Measurements from ENCODE around the gene AKAP1.

The AKAP1 gene

DNA sequence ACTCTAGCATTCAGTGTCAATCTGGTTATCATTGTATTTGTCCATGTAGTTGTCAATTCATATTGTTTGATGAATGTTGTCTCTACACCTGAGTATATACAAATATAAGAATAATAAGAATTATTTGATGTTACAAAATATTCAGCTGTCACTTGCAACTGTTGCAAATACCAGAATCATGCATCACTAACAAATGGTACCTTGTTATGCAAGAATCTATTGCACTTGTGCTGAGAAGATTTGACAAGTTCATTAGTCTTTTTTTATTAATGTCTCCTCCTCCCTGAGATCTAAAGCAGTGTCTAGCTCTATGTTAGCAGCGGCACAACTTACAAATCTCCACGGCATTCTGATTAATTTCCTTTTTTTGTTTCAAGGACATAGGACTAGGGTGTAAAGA is 22.2 kb upstream of the AKAP1 start:
- peaks cover 3% of the 10 kb centered on the region for H3K4me1 Mint-ChIP-seq
- H3K27ac Mint-ChIP-seq = no peak overlapping the region
- peaks cover 9% of the 10 kb centered on the region for H3K27me3 Mint-ChIP-seq
- no peaks in the 10 kb centered on the region for H3K9me3 Mint-ChIP-seq
- ATAC-seq (ENCODE audit: low read depth) = no peak
- H3K4me3 Mint-ChIP-seq = no peak overlapping the region
- DNase-seq (ENCODE audit: low spot score in 2 of 2) = no peak
- no peaks in the 10 kb centered on the region for H3K36me3 Mint-ChIP-seq

DNA sequence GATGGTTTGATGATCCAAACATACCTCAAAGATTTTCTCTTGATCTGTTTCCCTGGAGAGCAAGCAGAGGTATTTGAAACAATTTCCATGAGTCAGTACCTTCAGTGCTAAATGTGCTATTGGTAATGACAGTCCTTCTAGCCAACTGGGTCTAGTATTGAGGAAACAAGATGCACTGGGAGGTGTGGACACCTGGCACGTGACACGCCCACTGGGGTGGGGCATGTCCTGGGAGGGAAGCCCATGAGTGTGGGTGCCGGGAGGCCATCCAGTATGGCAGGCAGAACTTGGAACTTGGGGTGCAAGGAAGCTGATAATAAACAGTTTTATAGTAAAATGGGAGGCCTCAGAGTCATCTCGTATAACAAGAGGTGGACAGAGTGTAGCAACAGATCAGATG is 17.9 kb upstream of the AKAP1 start:
- H3K36me3 Mint-ChIP-seq = no peaks in the 10 kb centered on the region
- peaks cover 9% of the 10 kb centered on the region for H3K27me3 Mint-ChIP-seq
- no peak overlapping the region for H3K4me3 Mint-ChIP-seq
- H3K27ac Mint-ChIP-seq = no peak overlapping the region
- ATAC-seq (ENCODE audit: low read depth) = no peak
- peaks cover 1% of the 10 kb centered on the region for H3K4me1 Mint-ChIP-seq
- no peak for DNase-seq (ENCODE audit: low spot score in 2 of 2)
- no peaks in the 10 kb centered on the region for H3K9me3 Mint-ChIP-seq

DNA sequence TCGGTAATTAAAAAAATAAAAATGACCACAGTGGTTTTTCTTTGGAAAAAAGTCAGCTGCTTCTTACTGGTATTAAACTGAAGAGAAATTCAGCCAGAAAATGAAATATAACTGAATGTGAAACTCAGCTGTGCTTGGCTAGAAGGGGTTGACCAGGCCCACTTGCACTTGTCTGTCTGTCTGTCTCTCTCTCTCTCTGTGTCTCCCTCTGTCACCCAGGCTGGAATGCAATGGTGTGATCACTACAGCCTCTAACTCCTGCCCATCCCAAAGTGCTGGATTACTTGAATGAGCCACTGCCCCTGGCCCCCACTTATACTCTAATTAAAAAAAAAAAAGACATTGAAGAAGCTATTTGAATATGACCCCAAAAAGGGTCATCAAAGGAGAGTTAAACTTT is 17.3 kb upstream of the AKAP1 start:
- Mint-ChIP-seq H3K4me1 (no peaks in the 10 kb centered on the region), H3K4me3 (no peak overlapping the region), H3K27me3 (peaks cover 9% of the 10 kb centered on the region), H3K9me3 (no peaks in the 10 kb centered on the region), H3K27ac (no peak overlapping the region), H3K36me3 (no peaks in the 10 kb centered on the region)
- no peak for ATAC-seq (ENCODE audit: low read depth)
- DNase-seq (ENCODE audit: low spot score in 2 of 2) = no peak

DNA sequence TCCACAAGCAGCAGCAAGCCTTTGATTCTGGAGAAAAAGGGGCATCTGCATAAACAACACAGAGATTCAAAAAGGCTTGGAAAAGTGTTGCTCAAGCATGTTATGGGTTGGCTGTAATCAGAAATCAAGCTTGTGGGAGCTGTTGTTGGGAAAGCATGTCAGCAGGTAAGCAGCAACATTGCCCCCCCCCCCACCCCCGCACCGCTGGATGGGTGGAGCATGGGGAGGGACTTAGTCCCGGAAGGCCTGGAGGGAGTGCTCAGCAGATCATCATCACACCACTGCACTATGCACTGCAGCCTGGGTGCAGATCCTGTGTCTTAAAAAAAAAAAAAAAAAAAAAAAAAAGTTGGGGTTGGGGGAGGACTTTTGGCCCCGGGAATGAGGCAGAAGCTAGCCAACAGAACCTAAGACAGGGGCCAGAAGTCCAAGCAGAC is 16.8 kb upstream of the AKAP1 start:
- H3K27ac Mint-ChIP-seq = no peak overlapping the region

DNA sequence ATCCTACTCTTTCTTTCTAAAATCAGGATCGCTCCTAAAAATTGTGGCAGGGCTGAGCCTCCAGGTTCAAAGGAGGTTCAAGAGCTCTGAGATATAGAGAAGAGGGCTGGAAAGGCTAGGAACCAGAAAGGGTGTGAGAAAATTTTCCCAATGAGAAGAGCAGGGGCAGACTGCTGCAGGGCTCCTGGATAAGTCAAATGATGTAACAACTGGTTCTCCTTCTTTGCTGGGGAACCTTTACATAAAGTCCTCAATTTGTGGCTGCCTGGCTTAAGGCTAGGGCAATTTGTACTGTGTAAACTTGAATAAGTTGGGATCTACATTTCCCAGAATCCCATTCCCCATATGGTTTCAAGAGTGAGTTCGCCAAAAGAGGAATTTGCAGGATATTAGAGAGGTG is 16.3 kb upstream of the AKAP1 start:
- H3K4me1 Mint-ChIP-seq = no peaks in the 10 kb centered on the region
- no peaks in the 10 kb centered on the region for H3K36me3 Mint-ChIP-seq
- ATAC-seq (ENCODE audit: low read depth) (no peak), DNase-seq (ENCODE audit: low spot score in 2 of 2) (no peak)
- no peak overlapping the region for H3K27ac Mint-ChIP-seq
- H3K4me3 Mint-ChIP-seq = no peak overlapping the region
- no peaks in the 10 kb centered on the region for H3K9me3 Mint-ChIP-seq
- H3K27me3 Mint-ChIP-seq = peaks cover 6% of the 10 kb centered on the region

More for the DNA sequence above, 16.8 kb upstream of the AKAP1 start:
- Mint-ChIP-seq H3K36me3 (no peaks in the 10 kb centered on the region), H3K27me3 (peaks cover 9% of the 10 kb centered on the region), H3K9me3 (no peaks in the 10 kb centered on the region), H3K4me1 (no peaks in the 10 kb centered on the region), H3K4me3 (no peak overlapping the region)
- ATAC-seq (ENCODE audit: low read depth) = no peak
- DNase-seq (ENCODE audit: low spot score in 2 of 2) = no peak

DNA sequence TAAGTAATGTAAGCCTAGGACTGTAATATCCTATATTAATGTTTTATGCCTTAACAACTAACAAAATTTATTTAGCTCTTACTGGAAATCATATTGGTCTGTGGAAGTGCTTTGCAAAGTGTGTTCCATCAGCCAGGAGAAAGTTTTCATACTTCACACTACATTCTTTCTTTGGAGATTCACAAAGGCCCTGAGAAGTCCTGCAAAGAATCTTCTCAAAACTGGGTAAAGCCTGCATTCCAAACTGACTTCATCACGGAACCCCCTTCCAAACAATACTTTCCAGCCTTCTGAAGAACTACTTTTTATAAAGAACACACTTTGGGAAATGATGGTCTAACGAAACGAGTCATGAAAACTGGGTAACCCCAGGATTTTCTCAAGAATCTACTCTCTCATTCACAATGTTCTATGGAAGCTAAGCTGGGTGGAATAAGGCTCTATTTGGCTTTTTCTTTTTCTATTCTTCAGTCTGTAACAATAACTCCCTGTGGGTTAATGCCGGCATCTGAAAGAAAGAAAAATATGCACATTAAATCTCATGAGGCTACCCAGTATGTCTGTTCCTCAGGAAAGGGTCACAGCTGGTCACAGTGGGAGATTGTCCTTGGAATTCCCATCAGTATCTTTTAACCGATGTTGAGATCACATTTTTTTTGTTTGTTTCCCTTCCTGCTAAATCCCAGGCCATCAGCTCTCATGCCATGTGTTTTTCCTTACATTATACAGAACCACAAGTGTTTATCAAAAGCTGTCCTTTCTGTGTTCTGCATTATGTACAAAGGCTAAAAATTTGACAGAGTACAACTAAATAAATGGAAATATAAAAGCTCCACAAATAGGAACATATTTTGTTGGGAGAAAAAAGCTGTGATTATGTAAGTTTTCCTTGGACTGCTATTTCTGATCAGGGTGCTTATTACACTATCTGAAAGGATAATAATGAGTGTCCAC is 12.8 kb upstream of the AKAP1 start:
- H3K27ac Mint-ChIP-seq = no peak overlapping the region
- ATAC-seq (ENCODE audit: low read depth) (no peak), DNase-seq (ENCODE audit: low spot score in 2 of 2) (no peak)
- no peak overlapping the region for H3K4me3 Mint-ChIP-seq
- peaks cover 1% of the 10 kb centered on the region for H3K27me3 Mint-ChIP-seq
- H3K36me3 Mint-ChIP-seq = no peaks in the 10 kb centered on the region
- H3K9me3 Mint-ChIP-seq = no peaks in the 10 kb centered on the region
- peaks cover 4% of the 10 kb centered on the region for H3K4me1 Mint-ChIP-seq

DNA sequence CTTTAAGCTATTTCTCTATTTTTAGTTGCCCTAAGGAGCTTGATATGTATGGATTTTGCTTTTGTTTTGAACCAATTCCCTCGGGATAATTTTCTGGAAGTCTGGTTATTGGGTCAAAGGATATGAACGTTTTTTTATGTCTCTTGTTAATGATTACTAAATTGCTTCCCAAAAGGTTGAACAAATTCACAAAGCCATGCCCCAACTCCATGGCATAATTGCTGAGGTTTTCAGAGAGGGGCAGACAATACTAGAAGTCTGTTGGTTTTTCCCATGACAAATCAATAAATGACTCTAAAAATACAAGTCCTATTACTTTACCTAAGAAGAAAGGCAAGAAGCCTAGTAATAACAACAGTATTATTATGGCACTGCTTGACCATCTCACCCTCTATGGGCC is 11.4 kb upstream of the AKAP1 start:
- H3K4me3 Mint-ChIP-seq = no peak overlapping the region
- peaks cover 4% of the 10 kb centered on the region for H3K4me1 Mint-ChIP-seq
- ATAC-seq (ENCODE audit: low read depth) = no peak

DNA sequence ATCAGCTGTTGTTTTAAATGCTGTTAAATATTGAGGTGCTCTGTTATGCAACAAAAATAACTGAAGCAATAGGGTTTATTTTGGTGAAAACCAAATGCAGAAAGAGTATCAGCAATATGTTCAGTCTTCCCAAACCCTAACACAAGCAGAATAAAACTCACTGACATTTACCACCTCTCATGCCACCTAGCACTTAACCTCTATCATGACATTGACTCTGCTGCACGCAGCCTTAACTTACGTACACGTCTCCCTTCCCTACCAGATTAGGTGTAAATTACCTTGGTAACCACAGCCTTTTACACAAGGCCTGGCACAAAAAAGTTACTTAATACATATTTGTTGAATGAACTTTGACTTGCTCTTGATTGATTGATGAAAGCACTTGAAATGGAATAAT is 9.9 kb upstream of the AKAP1 start:
- peaks cover 4% of the 10 kb centered on the region for H3K4me1 Mint-ChIP-seq
- H3K27ac Mint-ChIP-seq = no peak overlapping the region
- DNase-seq (ENCODE audit: low spot score in 2 of 2) = no peak
- no peaks in the 10 kb centered on the region for H3K36me3 Mint-ChIP-seq
- no peak overlapping the region for H3K4me3 Mint-ChIP-seq
- H3K27me3 Mint-ChIP-seq = peaks cover 1% of the 10 kb centered on the region
- ATAC-seq (ENCODE audit: low read depth) = no peak
- H3K9me3 Mint-ChIP-seq = no peaks in the 10 kb centered on the region

More for the DNA sequence above, 11.4 kb upstream of the AKAP1 start:
- Mint-ChIP-seq H3K9me3 (no peaks in the 10 kb centered on the region), H3K27ac (no peak overlapping the region), H3K36me3 (no peaks in the 10 kb centered on the region), H3K27me3 (peaks cover 1% of the 10 kb centered on the region)
- DNase-seq (ENCODE audit: low spot score in 2 of 2) = no peak

DNA sequence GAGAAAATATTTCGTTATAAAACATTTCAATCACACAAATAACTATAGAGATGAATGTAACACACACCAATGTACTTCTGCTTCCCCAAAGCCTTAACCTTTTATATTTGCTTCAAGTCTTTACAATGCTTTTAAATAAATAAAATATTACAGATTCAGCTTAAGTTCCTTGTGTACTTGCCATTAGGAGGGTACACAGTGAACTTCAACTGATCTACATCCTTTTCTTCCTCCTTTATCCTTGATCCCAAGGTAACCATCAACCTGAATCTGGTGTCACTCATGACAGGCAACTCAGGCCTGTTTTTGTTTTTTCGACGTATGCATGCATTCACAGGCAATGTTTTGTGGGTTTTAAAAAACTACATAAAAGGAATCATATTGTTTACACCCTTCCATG is 9.3 kb upstream of the AKAP1 start:
- H3K36me3 Mint-ChIP-seq = no peaks in the 10 kb centered on the region
- H3K4me1 Mint-ChIP-seq = peaks cover 4% of the 10 kb centered on the region
- no peak overlapping the region for H3K27ac Mint-ChIP-seq
- no peak overlapping the region for H3K4me3 Mint-ChIP-seq
- H3K9me3 Mint-ChIP-seq = no peaks in the 10 kb centered on the region
- DNase-seq (ENCODE audit: low spot score in 2 of 2) (no peak), ATAC-seq (ENCODE audit: low read depth) (no peak)
- peaks cover 1% of the 10 kb centered on the region for H3K27me3 Mint-ChIP-seq

DNA sequence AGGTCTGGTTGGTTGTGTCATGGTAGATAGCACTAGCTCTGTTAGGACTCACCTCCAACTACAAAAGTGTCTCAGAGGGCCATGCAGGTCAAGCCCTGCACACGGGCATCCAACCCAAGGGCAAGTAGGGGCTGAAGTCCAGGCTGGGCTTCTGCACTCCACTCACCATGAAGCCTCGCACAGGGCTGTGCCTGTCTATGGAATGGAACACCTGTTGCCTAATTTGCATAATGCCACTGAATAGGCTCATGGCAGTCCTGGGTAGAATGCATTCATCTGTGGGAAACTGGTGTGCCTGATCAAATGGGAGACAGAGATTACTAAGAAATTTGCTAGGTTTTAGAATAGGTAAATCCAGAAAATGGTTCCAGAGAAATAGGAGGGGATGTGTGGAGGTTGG is 8.0 kb upstream of the AKAP1 start:
- DNase-seq (ENCODE audit: low spot score in 2 of 2) = no peak
- Mint-ChIP-seq H3K9me3 (no peaks in the 10 kb centered on the region), H3K27ac (no peak overlapping the region), H3K4me3 (no peak overlapping the region), H3K36me3 (no peaks in the 10 kb centered on the region), H3K4me1 (peaks cover 4% of the 10 kb centered on the region), H3K27me3 (peaks cover 1% of the 10 kb centered on the region)
- ATAC-seq (ENCODE audit: low read depth) = no peak

DNA sequence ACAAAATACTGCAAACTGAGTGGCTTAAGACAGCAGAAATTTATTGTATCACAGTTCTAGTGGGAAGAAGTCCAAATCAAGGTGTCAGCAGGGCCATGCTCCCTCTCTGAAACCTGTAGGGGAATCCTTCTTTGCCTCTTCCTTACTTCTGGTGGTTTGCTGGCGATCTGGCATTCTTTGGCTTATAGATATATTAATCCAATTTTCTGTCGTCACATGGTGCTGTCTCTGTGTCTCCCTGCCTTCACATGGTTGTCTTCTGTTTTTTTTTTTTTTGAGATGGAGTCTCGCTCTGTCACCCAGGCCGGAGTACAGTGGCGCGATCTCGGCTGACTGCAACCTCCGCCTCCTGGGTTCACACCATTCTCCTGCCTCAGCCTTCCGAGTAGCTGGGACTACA is 6.8 kb upstream of the AKAP1 start:
- ATAC-seq (ENCODE audit: low read depth) (no peak), DNase-seq (ENCODE audit: low spot score in 2 of 2) (no peak)
- H3K9me3 Mint-ChIP-seq = no peaks in the 10 kb centered on the region
- H3K4me1 Mint-ChIP-seq = peaks cover 8% of the 10 kb centered on the region
- no peak overlapping the region for H3K27ac Mint-ChIP-seq
- peaks cover 1% of the 10 kb centered on the region for H3K27me3 Mint-ChIP-seq
- H3K36me3 Mint-ChIP-seq = no peaks in the 10 kb centered on the region
- H3K4me3 Mint-ChIP-seq = no peak overlapping the region

DNA sequence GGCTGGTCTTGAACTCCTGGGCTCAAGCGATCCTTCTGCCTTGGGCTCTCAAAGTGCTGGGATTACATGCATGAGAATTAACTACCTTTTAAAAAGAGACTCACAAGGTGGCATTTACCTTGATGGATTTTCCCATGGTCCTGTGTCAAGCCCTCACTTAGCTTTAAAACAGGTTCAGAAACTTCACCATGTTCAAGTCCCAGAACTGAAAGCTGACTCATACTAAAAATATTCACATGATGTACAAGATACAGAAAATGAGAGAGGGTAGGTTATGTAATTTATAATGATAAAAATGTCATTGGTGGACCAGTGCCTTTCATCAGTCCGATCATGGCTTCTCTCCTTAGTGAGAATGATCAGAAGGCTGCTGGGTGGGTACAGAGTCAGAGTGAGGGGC is 4.3 kb upstream of the AKAP1 start:
- no peaks in the 10 kb centered on the region for H3K36me3 Mint-ChIP-seq

DNA sequence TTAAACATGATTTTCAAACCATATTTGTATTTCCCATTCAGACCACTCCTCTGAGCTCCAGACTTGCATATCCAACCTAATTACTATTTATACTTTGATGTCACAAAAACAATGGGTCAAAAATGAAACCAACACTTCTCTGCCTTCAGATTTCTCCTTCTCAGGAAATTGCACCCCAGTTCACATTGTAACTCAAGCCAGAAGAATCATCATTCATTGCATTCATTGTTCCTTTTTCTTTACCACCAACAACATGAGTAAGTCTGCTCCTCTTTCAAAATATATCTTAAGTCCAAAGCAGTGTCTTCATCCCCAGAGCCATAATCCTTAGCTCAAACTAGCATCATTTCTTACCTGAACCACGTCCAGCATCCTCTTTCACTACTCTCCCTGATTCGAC is 2.6 kb upstream of the AKAP1 start:
- H3K4me3 Mint-ChIP-seq = no peak overlapping the region
- no peaks in the 10 kb centered on the region for H3K27me3 Mint-ChIP-seq
- H3K9me3 Mint-ChIP-seq = no peaks in the 10 kb centered on the region
- no peak for ATAC-seq (ENCODE audit: low read depth)
- no peak overlapping the region for H3K27ac Mint-ChIP-seq
- H3K4me1 Mint-ChIP-seq = peaks cover 13% of the 10 kb centered on the region
- no peaks in the 10 kb centered on the region for H3K36me3 Mint-ChIP-seq
- no peak for DNase-seq (ENCODE audit: low spot score in 2 of 2)

More for the DNA sequence above, 4.3 kb upstream of the AKAP1 start:
- no peak for ATAC-seq (ENCODE audit: low read depth)
- Mint-ChIP-seq H3K4me1 (peaks cover 12% of the 10 kb centered on the region), H3K4me3 (no peak overlapping the region), H3K27me3 (peaks cover 1% of the 10 kb centered on the region), H3K9me3 (no peaks in the 10 kb centered on the region), H3K27ac (no peak overlapping the region)
- no peak for DNase-seq (ENCODE audit: low spot score in 2 of 2)

DNA sequence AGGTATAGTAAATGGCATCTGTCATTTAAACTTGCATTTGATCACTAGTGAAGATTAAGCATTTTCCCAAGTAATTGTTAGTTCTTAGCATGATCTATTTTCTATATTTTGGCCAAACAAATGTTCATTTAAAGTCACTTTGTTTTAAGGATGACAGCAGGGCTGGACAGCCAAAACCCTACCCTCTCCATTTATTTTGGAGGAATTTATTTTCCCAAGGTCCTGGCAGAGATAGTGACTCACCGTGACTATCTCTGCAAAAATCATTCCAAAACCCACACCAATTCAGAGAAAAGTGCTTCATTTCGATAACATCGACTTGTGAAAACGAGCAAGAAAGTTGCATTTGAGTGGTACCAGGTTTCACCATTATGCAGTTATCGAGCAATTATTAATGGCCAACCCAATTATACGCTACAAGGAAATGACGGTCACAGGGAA is 665 bp upstream of the AKAP1 start:
- Mint-ChIP-seq H3K4me1 (peaks cover 21% of the 10 kb centered on the region), H3K27ac (peak overlapping the region; percentile 78), H3K9me3 (no peaks in the 10 kb centered on the region), H3K4me3 (peak overlapping the region; percentile 88), H3K27me3 (no peaks in the 10 kb centered on the region), H3K36me3 (no peaks in the 10 kb centered on the region)
- DNase-seq (ENCODE audit: low spot score in 2 of 2) (no peak), ATAC-seq (ENCODE audit: low read depth) (peak; percentile 16)

All from memory B cell (primary cell).